Glutamatergic neuron (in vitro differentiated cells): ENCODE measurements around the gene IFNL4. TPM values are rescaled to one million over a fixed set of nuclear protein-coding genes. Genes with fewer than 3 reads are reported as not detected.
A peak's percentile ranks its signal among the peaks of the same experiment; 100 is the strongest.
"Not testable (repeated sequence)": the region's sequence is repeated elsewhere in the genome, so short reads cannot be mapped to it uniquely, and the experiment has no call there.

Source experiments
- DNase-seq: peaks from one replicate; pipeline ENCODE4 v3.0.0; 2022
- H3K27ac Mint-ChIP-seq: one replicate; pipeline ENCODE4 v1.8.0; 2020; ENCODE audit warnings: mild to moderate bottlenecking, mixed read lengths, inconsistent platforms; ENCODE audit not compliant: unreplicated experiment
- H3K27me3 Mint-ChIP-seq: one replicate; pipeline ENCODE4 v1.8.0; 2020; ENCODE audit warnings: mild to moderate bottlenecking, moderate library complexity, mixed read lengths, inconsistent platforms; ENCODE audit not compliant: unreplicated experiment
- H3K36me3 Mint-ChIP-seq: one replicate; pipeline ENCODE4 v1.8.0; 2020; ENCODE audit warnings: mild to moderate bottlenecking, mixed read lengths, inconsistent platforms; ENCODE audit not compliant: unreplicated experiment
- H3K4me1 Mint-ChIP-seq: one replicate; pipeline ENCODE4 v1.8.0; 2020; ENCODE audit warnings: mild to moderate bottlenecking, low read depth, mixed read lengths, inconsistent platforms; ENCODE audit not compliant: unreplicated experiment
- H3K4me3 Mint-ChIP-seq: one replicate; pipeline ENCODE4 v1.8.0; 2020; ENCODE audit warnings: mild to moderate bottlenecking, mixed read lengths, inconsistent platforms; ENCODE audit not compliant: unreplicated experiment
- H3K9me3 Mint-ChIP-seq: one replicate; pipeline ENCODE4 v1.8.0; 2020; ENCODE audit warnings: mild to moderate bottlenecking, moderate library complexity, mixed read lengths, inconsistent platforms; ENCODE audit not compliant: unreplicated experiment
- total RNA-seq: library from RNA; stranded (reverse); fragmentation: NEBNext Ultra II Directional; extraction: Animal tissue kit (Norgen Biotek cat#: 25700); gene quantifications from one replicate; pipeline ENCODE4 v1.2.1, GENCODE V29; 2021; ENCODE audit not compliant: unreplicated experiment
- TF ChIP-seq, protein P1 (sequence below): fragments of 200-600 bp; sonication (generic); IDR thresholded peaks from one replicate; pipeline ENCODE4 v1.5.0; 2021; ENCODE audit not compliant: partially characterized antibody, unreplicated experiment

Gene IFNL4
- total RNA-seq, 1 donor from 2014 or later: not detected

DNA sequence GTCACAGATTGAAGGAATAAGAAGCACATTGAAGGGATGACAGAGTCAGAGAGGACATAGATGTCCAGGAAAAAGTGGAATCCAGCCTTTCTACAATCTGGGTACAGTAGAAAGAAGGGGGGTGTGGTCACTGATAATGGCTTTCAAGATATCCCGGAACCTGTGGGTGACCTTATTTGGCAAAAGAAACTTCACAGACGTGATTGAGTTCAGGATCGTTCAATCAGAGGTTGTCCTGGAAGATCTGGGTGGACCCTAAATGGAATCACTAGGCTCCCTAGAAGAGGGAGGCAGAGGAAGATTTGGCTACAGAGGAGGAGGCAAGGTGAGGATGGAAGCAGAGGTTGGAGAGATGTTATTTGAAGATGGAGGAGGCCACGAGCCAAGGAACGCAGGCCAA is 31.6 kb downstream of the IFNL4 start:
- DNase-seq: no peak
- Mint-ChIP-seq H3K4me1 (no peaks in the 10 kb centered on the region), H3K27me3 (peaks cover 12% of the 10 kb centered on the region), H3K4me3 (no peak overlapping the region), H3K36me3 (peaks cover 6% of the 10 kb centered on the region), H3K9me3 (peaks cover 2% of the 10 kb centered on the region), H3K27ac (no peak overlapping the region)
- TF ChIP-seq, protein P1, sequence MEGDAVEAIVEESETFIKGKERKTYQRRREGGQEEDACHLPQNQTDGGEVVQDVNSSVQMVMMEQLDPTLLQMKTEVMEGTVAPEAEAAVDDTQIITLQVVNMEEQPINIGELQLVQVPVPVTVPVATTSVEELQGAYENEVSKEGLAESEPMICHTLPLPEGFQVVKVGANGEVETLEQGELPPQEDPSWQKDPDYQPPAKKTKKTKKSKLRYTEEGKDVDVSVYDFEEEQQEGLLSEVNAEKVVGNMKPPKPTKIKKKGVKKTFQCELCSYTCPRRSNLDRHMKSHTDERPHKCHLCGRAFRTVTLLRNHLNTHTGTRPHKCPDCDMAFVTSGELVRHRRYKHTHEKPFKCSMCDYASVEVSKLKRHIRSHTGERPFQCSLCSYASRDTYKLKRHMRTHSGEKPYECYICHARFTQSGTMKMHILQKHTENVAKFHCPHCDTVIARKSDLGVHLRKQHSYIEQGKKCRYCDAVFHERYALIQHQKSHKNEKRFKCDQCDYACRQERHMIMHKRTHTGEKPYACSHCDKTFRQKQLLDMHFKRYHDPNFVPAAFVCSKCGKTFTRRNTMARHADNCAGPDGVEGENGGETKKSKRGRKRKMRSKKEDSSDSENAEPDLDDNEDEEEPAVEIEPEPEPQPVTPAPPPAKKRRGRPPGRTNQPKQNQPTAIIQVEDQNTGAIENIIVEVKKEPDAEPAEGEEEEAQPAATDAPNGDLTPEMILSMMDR: no peak

DNA sequence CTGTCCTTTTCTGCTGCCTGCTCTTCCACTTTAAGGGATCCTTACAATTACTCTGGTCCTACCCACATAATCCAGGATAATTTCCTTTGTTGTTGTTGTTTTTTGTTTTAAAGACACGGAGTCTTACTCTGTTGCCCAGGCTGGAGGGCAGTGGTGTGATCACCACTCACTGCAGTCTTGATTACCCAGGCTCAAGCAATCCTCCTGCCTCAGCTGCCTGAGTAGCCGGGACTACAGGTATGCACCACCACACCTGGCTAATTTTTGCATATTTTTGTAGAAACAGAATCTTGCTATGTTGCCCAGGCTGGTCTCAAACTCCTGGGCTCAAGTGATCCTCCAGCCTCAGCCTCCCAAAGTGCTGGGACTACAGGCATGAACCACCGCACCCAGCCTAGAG is 33.3 kb downstream of the IFNL4 start:
- not testable (repeated sequence) for H3K4me3 Mint-ChIP-seq, H3K36me3 Mint-ChIP-seq, DNase-seq, H3K4me1 Mint-ChIP-seq, H3K27me3 Mint-ChIP-seq, H3K27ac Mint-ChIP-seq, H3K9me3 Mint-ChIP-seq

DNA sequence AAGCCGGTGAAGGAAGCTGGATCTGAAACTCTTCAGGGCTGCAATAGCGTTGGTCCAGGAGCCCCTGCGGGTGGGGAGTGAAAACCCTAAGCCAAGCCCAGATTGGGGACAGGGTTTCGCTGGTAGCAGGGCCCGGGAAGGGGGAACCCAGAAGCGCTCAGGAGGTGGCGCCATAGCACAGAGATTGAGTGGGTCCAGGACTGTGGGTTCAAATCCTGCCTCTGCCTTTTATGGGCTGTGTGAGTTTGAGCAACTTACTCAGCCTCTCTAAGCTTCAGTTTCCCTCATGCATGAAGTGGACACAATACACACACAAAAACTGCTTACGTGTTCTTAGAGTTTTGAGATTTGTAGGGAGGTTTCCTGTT is 36.3 kb downstream of the IFNL4 start:
- peaks cover 2% of the 10 kb centered on the region for H3K9me3 Mint-ChIP-seq
- H3K4me3 Mint-ChIP-seq: no peak overlapping the region
- H3K4me1 Mint-ChIP-seq: peaks cover 2% of the 10 kb centered on the region
- no peak overlapping the region for H3K27ac Mint-ChIP-seq
- H3K36me3 Mint-ChIP-seq: peaks cover 5% of the 10 kb centered on the region
- TF ChIP-seq, protein P1: no peak
- DNase-seq: peak; percentile 45
- peaks cover 2% of the 10 kb centered on the region for H3K27me3 Mint-ChIP-seq

DNA sequence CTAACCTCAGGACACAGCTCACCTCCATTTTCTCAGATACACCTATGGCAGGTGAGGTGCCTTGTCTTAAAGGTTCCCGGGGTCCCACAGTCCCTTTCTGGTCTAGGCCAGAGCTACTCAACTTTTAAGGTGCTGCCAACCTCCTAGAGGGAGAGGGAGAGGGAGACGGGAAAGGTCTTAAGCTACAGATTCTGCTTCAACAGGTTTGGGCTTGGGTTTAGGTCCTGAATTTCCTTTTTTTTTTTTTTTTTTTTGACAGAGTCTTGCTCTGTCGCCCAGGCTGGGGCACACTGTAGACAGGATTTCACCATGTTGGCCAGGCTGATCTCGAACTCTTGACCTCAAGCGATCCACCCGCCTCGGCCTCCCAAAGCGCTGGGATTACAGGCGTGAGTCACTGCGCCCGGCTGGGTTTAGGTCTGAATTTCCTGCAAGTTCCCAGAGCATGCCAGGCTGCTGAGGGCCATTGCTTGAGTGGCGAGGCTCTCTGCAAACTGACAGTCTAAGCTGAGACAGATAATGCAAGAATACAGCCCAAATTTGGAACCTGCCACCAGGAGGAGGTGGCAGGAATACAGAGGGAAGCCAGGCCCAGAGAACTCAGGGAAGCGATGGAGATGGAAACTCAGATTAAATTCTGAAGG is 36.8 kb downstream of the IFNL4 start:
- TF ChIP-seq, protein P1: no peak
- no peaks in the 10 kb centered on the region for H3K27me3 Mint-ChIP-seq
- H3K9me3 Mint-ChIP-seq: no peaks in the 10 kb centered on the region
- H3K36me3 Mint-ChIP-seq: peaks cover under 1% of the 10 kb centered on the region
- no peak overlapping the region for H3K27ac Mint-ChIP-seq
- DNase-seq: no peak
- H3K4me1 Mint-ChIP-seq: peaks cover 2% of the 10 kb centered on the region
- no peak overlapping the region for H3K4me3 Mint-ChIP-seq

DNA sequence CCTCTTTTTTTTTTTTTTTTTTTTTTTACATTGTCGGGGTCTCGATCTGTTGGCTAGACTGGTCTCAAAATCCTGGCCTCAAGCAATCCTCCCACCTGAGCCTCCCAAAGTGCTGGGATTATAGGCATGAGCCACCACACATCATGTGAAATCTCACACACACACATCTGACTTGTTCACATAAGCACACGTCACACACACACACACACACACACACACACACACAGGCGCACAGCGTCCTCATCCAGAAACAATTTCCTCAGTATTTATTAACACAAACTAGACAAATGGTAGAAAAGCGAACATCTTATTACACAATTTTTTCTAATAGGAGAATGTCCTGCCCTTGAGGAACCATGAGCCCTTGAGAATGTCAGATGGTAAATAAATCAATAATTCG is 39.5 kb downstream of the IFNL4 start:
- no peak overlapping the region for H3K27ac Mint-ChIP-seq
- no peaks in the 10 kb centered on the region for H3K9me3 Mint-ChIP-seq
- no peak for DNase-seq
- TF ChIP-seq, protein P1: no peak
- no peaks in the 10 kb centered on the region for H3K36me3 Mint-ChIP-seq
- H3K4me1 Mint-ChIP-seq: peaks cover 2% of the 10 kb centered on the region
- H3K27me3 Mint-ChIP-seq: peaks cover 3% of the 10 kb centered on the region
- no peak overlapping the region for H3K4me3 Mint-ChIP-seq
